HG02759 (cell line): ENCODE measurements around the gene AKR1B15.
"Not testable (repeated sequence)": the region's sequence is repeated elsewhere in the genome, so short reads cannot be mapped to it uniquely, and the experiment has no call there.

Experiments used
- ATAC-seq: cut with Tn5 transposase; IDR thresholded peaks from one replicate; pipeline ENCODE4 v1.9.1; 2021; ENCODE audit warnings: mild to moderate bottlenecking, moderate library complexity; ENCODE audit not compliant: unreplicated experiment

AKR1B15 gene

GRCh38 chr7:134558370-134558769 is 9.5 kb downstream of the AKR1B15 start:
- no peak for ATAC-seq

- ATAC-seq, result not testable (repeated sequence)
Measured at GRCh38 chr7:134561616-134562015, 12.7 kb downstream of the AKR1B15 start.

- no peak for ATAC-seq
Measured at GRCh38 chr7:134562136-134562535, 13.2 kb downstream of the AKR1B15 start.

- not testable (repeated sequence) for ATAC-seq
Measured at GRCh38 chr7:134563398-134563749, 14.5 kb downstream of the AKR1B15 start.

GRCh38 chr7:134565643-134566136 is 16.8 kb downstream of the AKR1B15 start:
- ATAC-seq, result no peak

- ATAC-seq, result no peak
Measured at GRCh38 chr7:134567368-134567767, 18.5 kb downstream of the AKR1B15 start.

- not testable (repeated sequence) for ATAC-seq
Measured at GRCh38 chr7:134569962-134570361, 21.1 kb downstream of the AKR1B15 start.

- ATAC-seq, result no peak
Measured at GRCh38 chr7:134571101-134571500, 22.2 kb downstream of the AKR1B15 start.

GRCh38 chr7:134571746-134572461 is 23.0 kb downstream of the AKR1B15 start:
- no peak for ATAC-seq

GRCh38 chr7:134574322-134574721 is 25.4 kb downstream of the AKR1B15 start:
- no peak for ATAC-seq

GRCh38 chr7:134584290-134584689 is 35.4 kb downstream of the AKR1B15 start:
- no peak for ATAC-seq

- no peak for ATAC-seq
Measured at GRCh38 chr7:134585897-134586296, 37.0 kb downstream of the AKR1B15 start.

GRCh38 chr7:134587750-134588149 is 38.8 kb downstream of the AKR1B15 start:
- no peak for ATAC-seq

GRCh38 chr7:134589491-134589941 is 40.6 kb downstream of the AKR1B15 start:
- ATAC-seq, result no peak

GRCh38 chr7:134593530-134594392 is 44.9 kb downstream of the AKR1B15 start:
- ATAC-seq, result no peak

GRCh38 chr7:134594877-134595276 is 46.0 kb downstream of the AKR1B15 start:
- ATAC-seq, result no peak

GRCh38 chr7:134599371-134599770 is 50.5 kb downstream of the AKR1B15 start:
- no peak for ATAC-seq

- no peak for ATAC-seq
Measured at GRCh38 chr7:134601459-134601858, 52.5 kb downstream of the AKR1B15 start.

- ATAC-seq, result no peak
Measured at GRCh38 chr7:134602881-134603451, 54.1 kb downstream of the AKR1B15 start.

- ATAC-seq, result peak; percentile 84
Measured at GRCh38 chr7:134605978-134606923, 57.3 kb downstream of the AKR1B15 start.
